CD1c-positive myeloid dendritic cell (primary cell): Measurements from ENCODE around the gene NADSYN1.
A peak's percentile ranks its signal among the peaks of the same experiment; 100 is the strongest.

ENCODE experiments used
- DNase-seq: peaks from one replicate; pipeline ENCODE4 v3.0.0-alpha.2; 2016; ENCODE audit errors: extremely low spot score

Gene NADSYN1

GRCh38 chr11:71433648-71434450 lies 19.2 kb upstream of the NADSYN1 start:
- DNase-seq = no peak

DNA sequence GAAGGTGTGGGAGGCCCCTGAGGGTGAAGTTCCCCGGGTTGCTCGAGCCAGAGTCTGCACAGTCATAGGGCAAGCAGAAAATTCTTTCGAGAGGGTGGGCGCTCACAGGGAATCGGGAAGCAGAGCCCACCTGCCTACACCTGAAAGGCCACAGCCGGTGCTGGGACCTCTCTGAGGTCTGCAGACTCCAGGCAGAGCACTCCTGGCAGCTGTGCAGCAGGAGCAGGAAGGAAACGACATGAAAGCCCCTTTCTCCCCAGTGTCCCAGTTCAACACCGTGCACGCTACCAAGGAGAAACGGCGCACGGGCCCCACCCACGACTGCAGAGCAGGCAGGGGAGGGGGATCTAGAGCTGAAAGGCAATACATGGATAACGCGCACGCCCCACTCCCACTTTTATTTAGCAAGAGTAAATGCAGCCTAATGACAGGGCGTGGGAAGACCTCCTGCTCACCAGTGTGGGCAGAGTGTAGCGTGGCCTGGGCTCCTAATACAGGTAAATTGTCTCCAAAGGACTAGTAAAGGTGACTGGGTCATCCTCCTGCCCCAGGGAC lies 18.4 kb upstream of the NADSYN1 start:
- no peak for DNase-seq

- no peak for DNase-seq
Observed at GRCh38 chr11:71435278-71435951, 17.6 kb upstream of the NADSYN1 start.

GRCh38 chr11:71436861-71437260 lies 16.1 kb upstream of the NADSYN1 start:
- DNase-seq = no peak

- DNase-seq = no peak
Observed at GRCh38 chr11:71437399-71437798, 15.6 kb upstream of the NADSYN1 start.

DNA sequence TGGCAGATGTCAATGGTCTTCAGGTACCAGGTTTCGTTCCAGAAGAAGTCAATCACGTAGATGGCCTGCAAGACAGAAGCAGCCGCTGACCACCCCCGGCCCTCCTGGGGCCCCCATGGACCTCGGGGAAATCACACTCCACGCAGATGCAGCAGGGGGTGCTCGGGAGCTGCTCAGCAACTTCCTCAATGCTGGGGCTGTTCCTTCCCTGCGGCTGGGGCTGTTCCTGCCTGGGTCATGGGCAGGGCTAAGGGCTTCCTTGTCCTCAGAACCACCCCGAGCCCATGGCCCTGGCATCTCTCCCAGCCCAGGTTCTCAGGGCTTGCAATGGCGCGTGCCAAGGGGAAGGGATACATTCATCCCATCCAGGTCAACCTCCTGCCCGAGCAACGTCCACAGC lies 15.1 kb upstream of the NADSYN1 start:
- DNase-seq = no peak

DNA sequence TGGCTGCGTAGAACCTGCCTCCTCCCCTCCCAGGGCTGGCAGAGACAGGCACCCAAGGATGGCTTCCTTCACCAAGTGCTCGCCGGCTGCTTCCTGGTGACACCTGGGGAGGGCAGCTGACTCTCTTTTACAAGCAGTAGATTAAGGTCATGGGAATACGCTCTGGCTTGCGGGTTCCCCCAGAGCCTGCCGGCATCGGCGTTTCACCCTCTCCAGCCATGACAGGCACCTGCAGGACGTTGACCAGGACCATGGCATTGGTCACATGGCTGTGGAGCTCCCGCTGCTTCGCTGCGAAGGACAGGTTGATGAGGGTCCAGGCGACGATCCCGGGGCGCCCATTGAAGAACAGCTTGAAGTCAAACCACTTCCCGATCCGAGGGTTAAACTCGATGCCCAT lies 14.4 kb upstream of the NADSYN1 start:
- no peak for DNase-seq

GRCh38 chr11:71440021-71440755 lies 12.8 kb upstream of the NADSYN1 start:
- no peak for DNase-seq

- no peak for DNase-seq
Observed at GRCh38 chr11:71441251-71441650, 11.8 kb upstream of the NADSYN1 start.

GRCh38 chr11:71442123-71442522 lies 10.9 kb upstream of the NADSYN1 start:
- DNase-seq = no peak

- no peak for DNase-seq
Observed at GRCh38 chr11:71442880-71443279, 10.1 kb upstream of the NADSYN1 start.

DNA sequence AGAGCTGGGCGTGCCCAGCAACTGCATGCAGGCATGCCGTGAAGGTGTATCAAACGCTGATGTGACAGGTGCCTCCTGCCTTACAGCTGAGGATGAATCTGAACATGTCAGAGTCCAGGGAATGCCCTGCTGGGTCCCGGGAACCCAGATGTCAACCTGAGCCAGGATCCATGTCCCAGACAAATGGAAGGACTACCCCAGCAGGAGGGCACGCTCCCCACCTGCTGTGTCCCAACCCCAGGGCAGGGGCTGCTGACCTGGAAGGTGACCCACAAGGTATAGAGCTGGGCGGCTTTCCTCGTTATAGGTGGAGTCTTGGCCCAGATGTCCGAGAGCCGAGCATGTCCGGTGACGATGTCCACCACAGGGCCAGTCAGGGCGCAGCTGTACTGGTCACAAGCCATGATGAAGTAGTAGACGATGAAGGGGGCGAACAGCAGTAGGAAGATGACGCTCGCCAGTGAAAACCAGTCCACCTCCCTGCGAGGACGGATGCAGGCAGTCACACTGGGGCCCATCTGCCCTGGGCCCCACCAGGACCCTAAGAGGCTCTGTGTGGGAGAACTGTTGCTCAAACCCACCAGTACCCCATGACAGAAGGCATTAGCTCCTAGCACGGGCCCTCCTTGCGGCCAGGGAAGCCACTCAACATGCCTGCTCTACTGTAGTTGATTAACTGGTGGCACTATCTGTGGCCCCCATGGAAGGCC lies 9.1 kb upstream of the NADSYN1 start:
- no peak for DNase-seq

GRCh38 chr11:71444811-71445210 lies 8.2 kb upstream of the NADSYN1 start:
- no peak for DNase-seq

DNA sequence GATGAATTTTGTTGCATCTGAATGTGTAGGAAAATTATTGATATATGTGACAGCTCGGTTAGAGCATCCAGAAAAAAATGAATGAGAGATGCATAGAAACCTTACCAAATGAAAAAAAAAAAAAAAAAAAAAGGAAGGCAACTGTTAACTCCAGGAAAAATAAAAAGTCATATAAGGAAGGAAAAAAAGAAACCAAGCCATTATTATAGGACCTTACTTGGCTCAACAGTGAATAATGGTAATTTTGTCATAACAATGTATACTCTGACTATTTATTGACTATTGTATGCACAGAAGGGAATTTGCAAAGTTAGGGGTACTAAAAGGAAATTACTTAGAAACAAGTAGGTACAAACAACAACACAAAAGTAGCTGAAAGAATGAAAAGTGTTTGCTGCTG lies 6.9 kb upstream of the NADSYN1 start:
- no peak for DNase-seq

GRCh38 chr11:71446942-71447688 lies 5.9 kb upstream of the NADSYN1 start:
- DNase-seq = peak; percentile 57

DNA sequence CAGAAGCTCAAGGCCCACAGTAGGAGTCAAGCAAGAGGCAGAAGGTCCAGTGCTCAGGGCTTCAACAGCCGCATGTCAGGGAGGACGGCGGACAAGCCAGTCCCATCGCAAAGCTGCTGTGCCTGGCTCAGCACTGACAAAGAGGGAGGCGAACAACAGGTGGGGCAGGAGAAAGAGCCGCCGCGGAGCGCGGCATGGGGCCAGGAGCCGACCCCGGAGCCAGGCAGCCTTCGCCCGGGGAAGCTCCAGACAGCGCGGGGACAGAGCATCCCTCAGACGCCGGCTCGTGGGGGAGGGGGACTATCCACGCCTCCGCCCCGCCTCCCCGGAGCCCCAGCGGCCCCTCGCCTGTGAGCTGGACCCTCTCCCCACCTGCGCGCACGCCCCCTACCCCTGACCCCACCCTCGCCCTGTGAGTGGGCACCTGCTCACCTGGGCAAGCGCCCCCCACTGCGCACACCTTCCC lies 5.2 kb upstream of the NADSYN1 start:
- no peak for DNase-seq

- peak; percentile 95 for DNase-seq
Observed at GRCh38 chr11:71448257-71449171, 4.5 kb upstream of the NADSYN1 start, which contains the start of gene DHCR7. Gene DHCR7, minus strand, starts transcription at chr11:71448393. Its CDS starts 3,441 bp downstream, at chr11:71444952.

DNA sequence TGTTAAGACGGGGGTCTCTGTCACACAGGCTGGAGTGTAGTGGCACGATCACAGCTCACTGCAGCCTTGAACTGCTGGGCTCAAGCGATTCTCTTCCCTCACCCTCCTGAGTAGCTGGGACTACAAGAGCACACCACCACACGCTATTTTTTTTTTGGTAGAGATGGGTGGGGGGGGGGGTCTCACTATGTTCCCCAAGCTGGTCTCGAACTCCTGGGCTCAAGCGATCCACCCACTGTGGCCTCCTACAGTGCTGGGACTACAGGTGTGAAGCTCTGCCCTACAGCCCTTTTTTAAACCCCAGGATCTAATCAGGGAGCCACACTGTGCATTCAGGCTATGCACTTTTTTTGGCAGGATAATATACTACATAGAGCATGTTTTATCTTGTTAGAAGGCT lies 3.4 kb upstream of the NADSYN1 start:
- DNase-seq = no peak

GRCh38 chr11:71450507-71450906 lies 2.5 kb upstream of the NADSYN1 start:
- no peak for DNase-seq

DNA sequence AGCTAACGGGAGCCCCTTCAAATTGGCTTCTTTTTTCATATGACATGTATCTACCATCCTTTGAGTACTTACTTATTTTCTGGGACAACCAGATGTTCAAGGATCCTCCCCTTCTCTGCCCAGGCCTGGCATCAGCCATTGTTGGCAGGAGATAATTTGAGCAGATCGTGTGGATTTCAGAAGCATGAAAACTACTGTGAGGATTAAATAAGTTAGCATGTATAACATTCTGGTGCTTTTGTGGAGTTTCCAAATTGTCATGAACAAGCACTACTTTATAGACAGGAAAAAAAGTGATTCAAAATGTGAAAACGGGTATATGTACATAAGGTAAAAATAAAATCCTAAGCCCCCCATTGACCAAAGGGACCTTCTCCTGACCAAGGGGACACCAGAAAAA lies 2.1 kb upstream of the NADSYN1 start:
- no peak for DNase-seq
